ENCODE data around the gene ITPA. TPM values are rescaled to one million over a fixed set of nuclear protein-coding genes. Genes with fewer than 3 reads are reported as not detected.

ITPA gene
- total and polyA plus RNA-seq, 12 donors: 15.8 to 53.6 (median 22.9) TPM

- WGBS, 2 donors: 64 to 67% methylated on average over 6 of the region's 6 CpGs
Measured at GRCh38 chr20:3242172-3242692, 32.9 kb downstream of the ITPA start.

GRCh38 chr20:3243718-3244358 is 34.5 kb downstream of the ITPA start:
- no peak for TF ChIP-seq CTCF (IDR thresholded peaks at IDR 0.05)
- ATAC-seq (no peak), DNase-seq (no peak)
- Histone ChIP-seq H3K36me3 (no peaks in the 10 kb centered on the region), H3K27me3 (peaks cover 9 to 54% (median 19%) of the 10 kb centered on the region in 7 donors), H3K4me1 (peaks cover 8 to 27% (median 20%) of the 10 kb centered on the region in 9 donors), H3K9me3 (no peaks in the 10 kb centered on the region), H3K27ac (peak overlapping the region in 1 of 10 donors; percentile 22), H3K4me3 (no peak overlapping the region)
- intact Hi-C loops (cut with DNase I): no loop called here
- WGBS, 2 donors: 75 to 76% methylated on average over 11 of the region's 11 CpGs

More at GRCh38 chr20:3242172-3242692, 32.9 kb downstream of the ITPA start:
- H3K27ac ChIP-seq: no peak overlapping the region
- DNase-seq: no peak
- intact Hi-C loops (cut with DNase I): no loop called here
- peaks cover 9 to 26% (median 22%) of the 10 kb centered on the region in 9 donors for H3K4me1 ChIP-seq
- peaks cover 18 to 54% (median 35%) of the 10 kb centered on the region in 7 donors for H3K27me3 ChIP-seq
- ATAC-seq: no peak
- no peak overlapping the region for H3K4me3 ChIP-seq
- no peak for TF ChIP-seq CTCF (IDR thresholded peaks at IDR 0.05)
- no peaks in the 10 kb centered on the region for H3K36me3 ChIP-seq
- no peaks in the 10 kb centered on the region for H3K9me3 ChIP-seq

GRCh38 chr20:3244613-3245012 is 35.3 kb downstream of the ITPA start:
- no peak overlapping the region for H3K27ac ChIP-seq

GRCh38 chr20:3245156-3245555 is 35.9 kb downstream of the ITPA start:
- intact Hi-C loops (cut with DNase I): no loop called here
- Histone ChIP-seq H3K36me3 (peaks cover 0 to 5% (median 0%) of the 10 kb centered on the region in 9 donors), H3K4me1 (peaks cover 0 to 27% (median 15%) of the 10 kb centered on the region in 9 donors), H3K9me3 (no peaks in the 10 kb centered on the region), H3K4me3 (no peak overlapping the region), H3K27ac (no peak overlapping the region), H3K27me3 (peaks cover 0 to 53% (median 7%) of the 10 kb centered on the region in 7 donors)
- DNase-seq: no peak
- no peak for TF ChIP-seq CTCF (IDR thresholded peaks at IDR 0.05)
- ATAC-seq: no peak
- WGBS, 2 donors: 60 to 80% methylated on average over 2 of the region's 2 CpGs

More at GRCh38 chr20:3244613-3245012, 35.3 kb downstream of the ITPA start:
- DNase-seq (no peak), ATAC-seq (no peak)
- Histone ChIP-seq H3K36me3 (no peaks in the 10 kb centered on the region), H3K27me3 (peaks cover 2 to 53% (median 12%) of the 10 kb centered on the region in 7 donors), H3K4me3 (no peak overlapping the region), H3K4me1 (peaks cover 4 to 28% (median 20%) of the 10 kb centered on the region in 9 donors), H3K9me3 (no peaks in the 10 kb centered on the region)
- intact Hi-C loops (cut with DNase I): no loop called here
- WGBS, 2 donors: 84 to 90% methylated on average over 1 of the region's 1 CpG
- no peak for TF ChIP-seq CTCF (IDR thresholded peaks at IDR 0.05)

Measured in heart right ventricle (tissue), 16 donors.